Measurements from ENCODE around the gene AGGF1.

- TF ChIP-seq CTCF (optimal IDR thresholded peaks at IDR 0.05 in 1 of 3, IDR thresholded peaks at IDR 0.05 in 1 of 3, conservative IDR thresholded peaks at IDR 0.05 in 1 of 3; ENCODE audit: extremely low read depth in 1 of 3, insufficient read depth in 2 of 3, low read length in 3 of 3) (no peak), EZH2 (IDR thresholded peaks at IDR 0.05; ENCODE audit: low read length) (no peak)
These were observed at the start of gene AGGF1 for GRCh38 chr5:77030097-77031071.
